A549 (cell line): ENCODE results near the gene CYP19A1. TPM values are rescaled to one million over a fixed set of nuclear protein-coding genes. Genes with fewer than 3 reads are reported as not detected.
"Not testable (repeated sequence)": the region's sequence is repeated elsewhere in the genome, so short reads cannot be mapped to it uniquely, and the experiment has no call there.

Experiments used
- ATAC-seq, 2 experiments: fragments of 200-7000 bp in 1 of 2; fragments of >200 bp in 1 of 2; cut with Nextera tagmentation in 1 of 2; cut with Tn5 transposase in 1 of 2; 3 replicates each; pipeline versions ENCODE4 v1.8.0 to v1.9.1; 2018 to 2020; ENCODE audit warnings: mild to moderate bottlenecking in 1 of 2, moderate library complexity in 1 of 2
- CTCF ChIA-PET: fragments of 300-600 bp; sonication (Branson Sonifier 250); formaldehyde crosslinking; extraction: SDS; loops from one replicate; lab custom pipeline; 2021; ENCODE audit warnings: antibody characterized with exemption, inconsistent platforms; lab: Yijun Ruan, JAX
- POLR2A ChIA-PET: fragments of 350-600 bp; formaldehyde crosslinking; extraction: SDS; loops from one replicate; lab custom pipeline; 2021; ENCODE audit warnings: antibody characterized with exemption, inconsistent platforms; lab: Yijun Ruan, JAX
- DNase-seq, 2 experiments: peaks; one replicate each; pipeline versions ENCODE4 v3.0.0 to v3.0.0-alpha.2; 2011 to 2016; ENCODE audit warnings: low read depth in 1 of 2, low spot score in 1 of 2
- FAIRE-seq: peaks from 2 replicates; lab custom pipeline; 2011; peaks lifted over from hg19 to GRCh38; lab: Jason Lieb, UNC
- H3K27ac ChIP-seq, 2 experiments: fragments of >200 bp; sonication (Bioruptor Twin); formaldehyde crosslinking; 3 replicates each; pipeline ENCODE4 v1.5.1; 2016 to 2017
- H3K4me1 ChIP-seq: fragments of >200 bp; sonication (Bioruptor Twin); formaldehyde crosslinking; 3 replicates; pipeline ENCODE4 v1.6.1; 2016
- H3K4me2 ChIP-seq: fragments of >200 bp; sonication (Bioruptor Twin); formaldehyde crosslinking; 3 replicates; pipeline ENCODE4 v1.6.1; 2016
- H3K4me3 ChIP-seq: fragments of >200 bp; sonication (Bioruptor Twin); formaldehyde crosslinking; 3 replicates; pipeline ENCODE4 v1.5.1; 2016
- H3K9me3 ChIP-seq: fragments of >200 bp; sonication (Bioruptor Twin); formaldehyde crosslinking; 3 replicates; pipeline ENCODE4 v1.6.1; 2016
- CBX2 ChIP-seq: fragments of 200-600 bp; sonication (generic); IDR thresholded peaks from 2 replicates; pipeline ENCODE4 v1.6.1; 2016; ENCODE audit warnings: low read depth, mild to moderate bottlenecking, borderline replicate concordance
- CEBPB ChIP-seq, 2 experiments: fragments of >200 bp in 1 of 2; sonication (Bioruptor Twin) in 1 of 2; formaldehyde crosslinking in 1 of 2; IDR thresholded peaks; 2 replicates each; pipeline ENCODE4 v1.6.1; 2012 to 2016
- CHD4 ChIP-seq: fragments of 200-600 bp; sonication (generic); IDR thresholded peaks from 2 replicates; pipeline ENCODE4 v1.6.1; 2016; ENCODE audit warnings: antibody characterized with exemption, mild to moderate bottlenecking, borderline replicate concordance
- CTCF ChIP-seq: fragments of >200 bp; sonication (Bioruptor Twin); formaldehyde crosslinking; IDR thresholded peaks from 3 replicates; pipeline ENCODE4 v1.5.1; 2016
- E2F6 ChIP-seq: IDR thresholded peaks from 2 replicates; pipeline ENCODE4 v1.6.1; 2012; ENCODE audit warnings: low read depth, borderline replicate concordance
- ELK1 ChIP-seq: fragments of 150-350 bp; IDR thresholded peaks from 2 replicates; pipeline ENCODE4 v1.6.1; 2014; ENCODE audit warnings: low read depth, mild to moderate bottlenecking, low read length
- FOSL2 ChIP-seq, 2 experiments: fragments of 450-650 bp in 1 of 2; fragments of >200 bp in 1 of 2; sonication (Bioruptor Twin) in 1 of 2; formaldehyde crosslinking; IDR thresholded peaks; 2 replicates each; pipeline versions ENCODE4 v1.5.0 to v1.6.1; 2016 to 2020; ENCODE audit warnings: mild to moderate bottlenecking in 1 of 2, moderate library complexity in 1 of 2
- FOXS1 ChIP-seq: fragments of 250-450 bp; sonication (Bioruptor Pico); IDR thresholded peaks from 2 replicates; pipeline ENCODE4 v1.5.0; 2020; ENCODE audit warnings: mild to moderate bottlenecking, moderate library complexity
- GATA3 ChIP-seq: IDR thresholded peaks from 2 replicates; pipeline ENCODE4 v1.6.1; 2012; ENCODE audit warnings: borderline replicate concordance
- JUN ChIP-seq, 2 experiments: fragments of >200 bp; sonication (Bioruptor Twin); formaldehyde crosslinking; IDR thresholded peaks; 2 replicates in 1 of 2; 3 replicates in 1 of 2; pipeline ENCODE4 v1.6.1; 2016 to 2017
- KDM1A ChIP-seq: fragments of 200-600 bp; sonication (generic); IDR thresholded peaks from 2 replicates; pipeline ENCODE4 v1.6.1; 2016; ENCODE audit warnings: low read depth, mild to moderate bottlenecking
- MAFK ChIP-seq: fragments of 450-650 bp; IDR thresholded peaks from 2 replicates; pipeline ENCODE4 v1.6.1; 2014; ENCODE audit not compliant: partially characterized antibody
- MYC ChIP-seq: IDR thresholded peaks from 2 replicates; pipeline ENCODE4 v1.6.1; 2012; ENCODE audit warnings: mild to moderate bottlenecking, inconsistent platforms, low read length, improper control_type of control experiment, borderline replicate concordance
- NFE2L2 ChIP-seq: fragments of 150-350 bp; conservative IDR thresholded peaks from 2 replicates; pipeline ENCODE4 v1.6.1; 2014; ENCODE audit warnings: low read length
- POLR2A ChIP-seq: IDR thresholded peaks from 2 replicates; pipeline ENCODE4 v1.6.1; 2012; ENCODE audit warnings: mild to moderate bottlenecking, low read length
- POLR2AphosphoS2 ChIP-seq: conservative IDR thresholded peaks from 2 replicates; pipeline ENCODE4 v1.6.1; 2012; ENCODE audit warnings: low read length, improper control_type of control experiment, inconsistent platforms
- RAD21 ChIP-seq, 2 experiments: fragments of >200 bp in 1 of 2; sonication (Bioruptor Twin) in 1 of 2; formaldehyde crosslinking in 1 of 2; IDR thresholded peaks in 1 of 2; conservative IDR thresholded peaks in 1 of 2; 2 replicates in 1 of 2; 3 replicates in 1 of 2; pipeline ENCODE4 v1.6.1; 2012 to 2018; ENCODE audit warnings: inconsistent platforms in 1 of 2
- SMC3 ChIP-seq: fragments of >200 bp; sonication (Bioruptor Twin); formaldehyde crosslinking; IDR thresholded peaks from 3 replicates; pipeline ENCODE4 v1.6.1; 2018; ENCODE audit warnings: inconsistent platforms
- ZFP36 ChIP-seq: fragments of 450-650 bp; IDR thresholded peaks from 2 replicates; pipeline ENCODE4 v1.6.1; 2014; ENCODE audit warnings: borderline replicate concordance; ENCODE audit not compliant: partially characterized antibody
- WGBS: methylation state at CpG from one replicate; pipeline ENCODE4 v1.1.6; 2017; ENCODE audit errors: missing lambda C conversion rate; 5-methylcytosine and 5-hydroxymethylcytosine counted together
- polyA plus RNA-seq, 4 experiments: library from polyadenylated mRNA; depleted of rRNA in 3 of 4; stranded (reverse); fragments of >200 nt; fragmentation: RNase III in 1 of 4; extraction: RNeasy Plus Mini Kit Qiagen cat#74134 plus additional on column Dnase treatment in 1 of 4; gene quantifications; 2 replicates in 3 of 4; 3 replicates in 1 of 4; pipeline ENCODE4 v1.2.3, GENCODE V29; 2011 to 2017
- TF ChIP-seq, protein P1 (sequence below): fragments of 450-650 bp; IDR thresholded peaks from 2 replicates; pipeline ENCODE4 v1.6.1; 2014; ENCODE audit warnings: antibody characterized with exemption

CYP19A1 gene
- polyA plus RNA-seq, 2 of the 4 experiments (the other 2 are of a cell fraction) = 0.36 TPM; not detected in 1

GRCh38 chr15:51283026-51283425 is 55.4 kb downstream of the CYP19A1 start:
- H3K4me3 ChIP-seq = no peak overlapping the region
- POLR2A ChIA-PET = no interaction called here
- 47% methylated on average over 6 of the region's 6 CpGs for WGBS
- TF ChIP-seq CBX2 (no peak), CHD4 (no peak), POLR2A (no peak), GATA3 (no peak), KDM1A (no peak), ZFP36 (no peak), FOSL2 (IDR thresholded peaks at IDR 0.05) (no peak), FOSL2 (CRISPR knock-in tag; IDR thresholded peaks at IDR 0.05) (no peak), NFE2L2 (no peak), MYC (no peak), POLR2AphosphoS2 (no peak), JUN (IDR thresholded peaks at IDR 0.05) (no peak), RAD21 (conservative IDR thresholded peaks at IDR 0.05 in 1 of 2, IDR thresholded peaks at IDR 0.05 in 1 of 2) (no peak), MAFK (no peak), FOXS1 (no peak), ELK1 (no peak), E2F6 (no peak), CEBPB (IDR thresholded peaks at IDR 0.05) (no peak)
- TF ChIP-seq, protein P1, sequence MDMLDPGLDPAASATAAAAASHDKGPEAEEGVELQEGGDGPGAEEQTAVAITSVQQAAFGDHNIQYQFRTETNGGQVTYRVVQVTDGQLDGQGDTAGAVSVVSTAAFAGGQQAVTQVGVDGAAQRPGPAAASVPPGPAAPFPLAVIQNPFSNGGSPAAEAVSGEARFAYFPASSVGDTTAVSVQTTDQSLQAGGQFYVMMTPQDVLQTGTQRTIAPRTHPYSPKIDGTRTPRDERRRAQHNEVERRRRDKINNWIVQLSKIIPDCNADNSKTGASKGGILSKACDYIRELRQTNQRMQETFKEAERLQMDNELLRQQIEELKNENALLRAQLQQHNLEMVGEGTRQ = no peak
- H3K4me1 ChIP-seq = no peaks in the 10 kb centered on the region
- FAIRE-seq (no peak), ATAC-seq (no peak), DNase-seq (no peak)
- H3K27ac ChIP-seq = no peak overlapping the region
- no peaks in the 10 kb centered on the region for H3K9me3 ChIP-seq
- H3K4me2 ChIP-seq = no peak overlapping the region
- CTCF ChIA-PET = interaction anchor here (1.1 to 11.1 kb wide), 13 partner anchors 13 to 217 kb away, joined by 3 to 228 read pairs (median 4); no protein-coding TSS in a partner anchor

- ATAC-seq, H3K9me3 ChIP-seq, FAIRE-seq, POLR2A ChIA-PET, H3K4me1 ChIP-seq, H3K27ac ChIP-seq, H3K4me2 ChIP-seq, DNase-seq, H3K4me3 ChIP-seq: not testable (repeated sequence)
- CTCF ChIA-PET = interaction anchor here (0.6 to 11.1 kb wide), 23 partner anchors 7 to 122 kb away, joined by 3 to 228 read pairs (median 6); no protein-coding TSS in a partner anchor
- WGBS = 44% methylated on average over 2 of the region's 2 CpGs
These were observed 56.2 kb downstream of the CYP19A1 start for GRCh38 chr15:51282241-51282640.

- peak; percentile 81 for TF ChIP-seq SMC3
- TF ChIP-seq RAD21 (conservative IDR thresholded peaks at IDR 0.05 in 1 of 2, IDR thresholded peaks at IDR 0.05 in 1 of 2) = peak; percentile 80 to 85
- no peak for TF ChIP-seq POLR2AphosphoS2
- TF ChIP-seq CTCF = peak; percentile 70
- FAIRE-seq (no peak), ATAC-seq (peak; percentile 94 to 99; a peak in 5 of 6 replicates), DNase-seq (peak; percentile 60 to 65)
- CTCF ChIA-PET = interaction anchor here (0.7 to 11.1 kb wide), 37 partner anchors 8 to 1061 kb away, joined by 3 to 228 read pairs (median 5); no protein-coding TSS in a partner anchor
- H3K4me2 ChIP-seq = no peak overlapping the region
- no peaks in the 10 kb centered on the region for H3K9me3 ChIP-seq
- no peaks in the 10 kb centered on the region for H3K4me1 ChIP-seq
- POLR2A ChIA-PET = no interaction called here
- H3K4me3 ChIP-seq = no peak overlapping the region
- H3K27ac ChIP-seq = no peak overlapping the region
- 7% methylated on average over 3 of the region's 4 CpGs for WGBS
These were observed 56.9 kb downstream of the CYP19A1 start for GRCh38 chr15:51281368-51281967.
